MCF 10A (cell line): ENCODE data around the gene MRPL4. TPM values are rescaled to one million over a fixed set of nuclear protein-coding genes. Genes with fewer than 3 reads are reported as not detected.

Experiments used
- BruUV-seq: library from RNA; stranded (reverse); fragments of 400-500 nt; replicated peaks from 2 replicates; lab custom pipeline; 2021; lab: Mats Ljungman, UMichigan
- CTCF ChIA-PET: fragments of 300-600 bp; sonication (Branson Sonifier 250); formaldehyde crosslinking; extraction: SDS; loops from one replicate; lab custom pipeline; 2021; ENCODE audit warnings: antibody characterized with exemption, inconsistent platforms; lab: Yijun Ruan, JAX
- POLR2A ChIA-PET: fragments of 300-600, 350-650 bp; sonication (Branson Sonifier 250); formaldehyde crosslinking; extraction: SDS; loops from one replicate; lab custom pipeline; 2020; ENCODE audit warnings: antibody characterized with exemption, inconsistent platforms; lab: Yijun Ruan, JAX
- DNase-seq: peaks from one replicate; pipeline ENCODE4 v3.0.0-alpha.2; 2018; ENCODE audit not compliant: unreplicated experiment
- H3K27ac Mint-ChIP-seq: one replicate; pipeline ENCODE4 v1.8.0; 2022; ENCODE audit warnings: mild to moderate bottlenecking, low read depth, mixed read lengths; ENCODE audit not compliant: unreplicated experiment
- H3K27me3 Mint-ChIP-seq: one replicate; pipeline ENCODE4 v1.8.0; 2022; ENCODE audit warnings: mixed read lengths; ENCODE audit not compliant: insufficient read depth, unreplicated experiment
- H3K36me3 Mint-ChIP-seq: one replicate; pipeline ENCODE4 v1.8.0; 2022; ENCODE audit warnings: mild to moderate bottlenecking, moderate library complexity, mixed read lengths; ENCODE audit not compliant: insufficient read depth, unreplicated experiment
- H3K4me1 Mint-ChIP-seq: one replicate; pipeline ENCODE4 v1.8.0; 2022; ENCODE audit warnings: mixed read lengths; ENCODE audit not compliant: insufficient read depth, unreplicated experiment
- H3K4me3 Mint-ChIP-seq: one replicate; pipeline ENCODE4 v1.8.0; 2022; ENCODE audit warnings: mild to moderate bottlenecking, moderate library complexity, mixed read lengths; ENCODE audit not compliant: unreplicated experiment
- H3K9me3 Mint-ChIP-seq: one replicate; pipeline ENCODE4 v1.8.0; 2022; ENCODE audit warnings: mixed read lengths; ENCODE audit not compliant: unreplicated experiment
- CTCF ChIP-seq: fragments of 200-600 bp; IDR thresholded peaks from one replicate; pipeline ENCODE4 v1.8.0; 2022; ENCODE audit warnings: antibody characterized with exemption, mild to moderate bottlenecking; ENCODE audit not compliant: unreplicated experiment
- intact Hi-C: fragments of 100-400 bp; cut with micrococcal nuclease; formaldehyde crosslinking; loops from 2 replicates; pipeline ENCODE4 v1.14.1; 2022
- total RNA-seq: library from RNA; stranded (reverse); gene quantifications from 2 replicates; pipeline ENCODE4 v1.2.3, GENCODE V29; 2022

Gene MRPL4
- total RNA-seq, 1 experiment from 2014 or later = 120 TPM

- intact Hi-C loops = no loop called here
- CTCF ChIA-PET = interaction anchor here (0.6 to 1.4 kb wide), 6 partner anchors 11 to 93 kb away, joined by 3 to 6 read pairs (median 4); no protein-coding TSS in a partner anchor
- no peak for TF ChIP-seq CTCF
- Mint-ChIP-seq H3K4me3 (peak overlapping the region; percentile 79), H3K27me3 (no peaks in the 10 kb centered on the region), H3K36me3 (peaks cover 11% of the 10 kb centered on the region), H3K9me3 (no peaks in the 10 kb centered on the region), H3K27ac (no peak overlapping the region), H3K4me1 (peaks cover 19% of the 10 kb centered on the region)
- DNase-seq = peak; percentile 63
- POLR2A ChIA-PET = interaction anchor here (0.6 to 1.6 kb wide), 15 partner anchors 11 to 1964 kb away, joined by 3 to 8 read pairs (median 3); partner anchors contain the start of genes ICAM1, MRPL4, RAVER1 and TYK2
- BruUV-seq = no TSS peak
Measured at GRCh38 chr19:10290876-10291553, 39.0 kb downstream of the MRPL4 start.

- intact Hi-C loops = no loop called here
- Mint-ChIP-seq H3K4me1 (peaks cover 15% of the 10 kb centered on the region), H3K27me3 (no peaks in the 10 kb centered on the region), H3K36me3 (peaks cover 14% of the 10 kb centered on the region), H3K9me3 (no peaks in the 10 kb centered on the region), H3K4me3 (peak overlapping the region; percentile 79), H3K27ac (no peak overlapping the region)
- POLR2A ChIA-PET = interaction anchor here (0.6 to 1.6 kb wide), 16 partner anchors 11 to 1965 kb away, joined by 3 to 8 read pairs (median 4); partner anchors contain the start of genes ICAM1, MRPL4, RAVER1 and TYK2
- no TSS peak for BruUV-seq
- TF ChIP-seq CTCF = no peak
- CTCF ChIA-PET = interaction anchor here (0.6 to 1.4 kb wide), 10 partner anchors 12 to 361 kb away, joined by 3 to 6 read pairs (median 4); partner anchors contain the start of gene ICAM1
- DNase-seq = peak; percentile 27
Measured at GRCh38 chr19:10291554-10292205, 39.7 kb downstream of the MRPL4 start.

- Mint-ChIP-seq H3K9me3 (no peaks in the 10 kb centered on the region), H3K4me1 (peaks cover 15% of the 10 kb centered on the region), H3K4me3 (peak overlapping the region; percentile 79), H3K27ac (no peak overlapping the region), H3K36me3 (peaks cover 17% of the 10 kb centered on the region), H3K27me3 (no peaks in the 10 kb centered on the region)
- DNase-seq = peak; percentile 70
- ChIA-PET POLR2A (interaction anchor here (0.6 to 1.6 kb wide), 7 partner anchors 21 to 197 kb away, joined by 3 to 8 read pairs (median 4); partner anchors contain the start of genes ICAM1 and RAVER1), CTCF (interaction anchor here (0.6 to 1.4 kb wide), 6 partner anchors 18 to 113 kb away, joined by 3 to 6 read pairs (median 4); partner anchors contain the start of gene ICAM1)
- intact Hi-C loops = no loop called here
- no peak for TF ChIP-seq CTCF
- no TSS peak for BruUV-seq
Measured at GRCh38 chr19:10292206-10292788, 40.3 kb downstream of the MRPL4 start.
